HepG2 (cell line): ENCODE results near the gene FAM83G.

ENCODE experiments used
- NBN ChIP-seq: fragments of 450-650 bp; conservative IDR thresholded peaks from 2 replicates; pipeline ENCODE4 v1.6.1; 2017
- NFYC ChIP-seq: IDR thresholded peaks from 2 replicates; pipeline ENCODE4 v1.6.1; 2016; ENCODE audit warnings: missing genetic modification reagents, missing compliant biosample characterization
- RFX1 ChIP-seq: fragments of 450-650 bp; IDR thresholded peaks from 2 replicates; pipeline ENCODE4 v1.6.1; 2017
- SIN3A ChIP-seq: IDR thresholded peaks from 2 replicates; pipeline ENCODE4 v1.6.1; 2011; ENCODE audit warnings: low read depth, mild to moderate bottlenecking, control low read depth, low read length, borderline replicate concordance
- SP2 ChIP-seq: sonication (generic); formaldehyde crosslinking; IDR thresholded peaks from 2 replicates; pipeline ENCODE4 v1.5.1; 2020; ENCODE audit warnings: mild to moderate bottlenecking, missing genetic modification reagents
- ZNF644 ChIP-seq: IDR thresholded peaks from 2 replicates; pipeline ENCODE4 v1.6.1; 2016; ENCODE audit warnings: low read depth

- TF ChIP-seq SIN3A (no peak), ZNF644 (CRISPR knock-in tag) (no peak), SP2 (CRISPR knock-in tag) (no peak), NBN (no peak), RFX1 (no peak), NFYC (no peak)
These were observed 82.6 kb downstream of the FAM83G start for GRCh38 chr17:18921912-18922451.
